GM23338 (cell line): Measurements from ENCODE around the gene OAS2. TPM values are rescaled to one million over a fixed set of nuclear protein-coding genes. Genes with fewer than 3 reads are reported as not detected.

Experiments
- ATAC-seq: fragments of 200-7000 bp; cut with Tn5 transposase; 3 replicates; pipeline ENCODE4 v1.9.1; 2020
- DNase-seq: peaks from one replicate; pipeline ENCODE4 v3.0.0-alpha.2; 2015; ENCODE audit warnings: low spot score
- H2AFZ ChIP-seq: fragments of 200-600 bp; sonication (generic); 2 replicates; pipeline ENCODE4 v1.8.0; 2016; ENCODE audit warnings: antibody characterized with exemption, mild to moderate bottlenecking, moderate library complexity
- H3F3A ChIP-seq: fragments of 200-600 bp; sonication (generic); replicated peaks from 2 replicates; pipeline ENCODE4 v1.8.0; 2017; ENCODE audit warnings: antibody characterized with exemption, mixed run types, low read depth
- H3K27ac ChIP-seq: fragments of 200-600 bp; sonication (generic); 2 replicates; pipeline ENCODE4 v1.6.1; 2016; ENCODE audit warnings: low read depth
- H3K27me3 ChIP-seq: fragments of 200-600 bp; sonication (generic); 2 replicates; pipeline ENCODE4 v1.8.0; 2016; ENCODE audit warnings: mild to moderate bottlenecking, mixed run types, moderate library complexity; ENCODE audit not compliant: insufficient read depth
- H3K36me3 ChIP-seq: fragments of 200-600 bp; sonication (generic); 2 replicates; pipeline ENCODE4 v1.8.0; 2016; ENCODE audit warnings: mild to moderate bottlenecking; ENCODE audit not compliant: insufficient read depth
- H3K4me1 ChIP-seq: fragments of 200-600 bp; sonication (generic); 2 replicates; pipeline ENCODE4 v1.8.0; 2016; ENCODE audit warnings: mild to moderate bottlenecking, moderate library complexity; ENCODE audit not compliant: insufficient read depth
- H3K4me2 ChIP-seq: fragments of 200-600 bp; sonication (generic); 2 replicates; pipeline ENCODE4 v1.7.1; 2017; ENCODE audit warnings: mixed run types
- H3K4me3 ChIP-seq: fragments of 200-600 bp; sonication (generic); 2 replicates; pipeline ENCODE4 v1.6.1; 2016; ENCODE audit warnings: mixed run types
- H3K79me2 ChIP-seq: fragments of 200-600 bp; sonication (generic); replicated peaks from 2 replicates; pipeline ENCODE4 v1.8.0; 2017; ENCODE audit warnings: mild to moderate bottlenecking; ENCODE audit not compliant: insufficient read depth
- H3K9me2 ChIP-seq: fragments of 200-600 bp; sonication (generic); 2 replicates; pipeline ENCODE4 v1.8.0; 2017; ENCODE audit not compliant: insufficient read depth
- H4K20me1 ChIP-seq: fragments of 200-600 bp; sonication (generic); replicated peaks from 2 replicates; pipeline ENCODE4 v1.8.0; 2017; ENCODE audit warnings: mild to moderate bottlenecking; ENCODE audit not compliant: insufficient read depth
- H3K27ac Mint-ChIP-seq: 2 replicates; pipeline ENCODE4 v1.8.0; 2020; ENCODE audit warnings: inconsistent platforms, mild to moderate bottlenecking, moderate library complexity, mixed read lengths
- H3K27me3 Mint-ChIP-seq: 3 replicates; pipeline ENCODE4 v1.8.0; 2022; ENCODE audit warnings: low read depth, mild to moderate bottlenecking, moderate library complexity, mixed read lengths, inconsistent platforms; ENCODE audit not compliant: insufficient read depth, poor library complexity
- H3K36me3 Mint-ChIP-seq: 3 replicates; pipeline ENCODE4 v1.8.0; 2021; ENCODE audit warnings: low read depth, mild to moderate bottlenecking, inconsistent platforms, moderate library complexity, mixed read lengths
- H3K4me1 Mint-ChIP-seq: 3 replicates; pipeline ENCODE4 v1.8.0; 2020; ENCODE audit warnings: mild to moderate bottlenecking, inconsistent platforms, mixed read lengths
- H3K4me3 Mint-ChIP-seq: 3 replicates; pipeline ENCODE4 v1.8.0; 2021; ENCODE audit warnings: moderate library complexity, mild to moderate bottlenecking, inconsistent platforms, mixed read lengths
- H3K9me3 Mint-ChIP-seq: 3 replicates; pipeline ENCODE4 v1.8.0; 2020; ENCODE audit warnings: moderate library complexity, mild to moderate bottlenecking, inconsistent platforms, mixed read lengths
- CREB1 ChIP-seq: fragments of 250-450 bp; sonication (Bioruptor Pico); IDR thresholded peaks from 2 replicates; pipeline ENCODE4 v1.5.0; 2020; ENCODE audit warnings: low read depth, mild to moderate bottlenecking, moderate library complexity
- EZH2 ChIP-seq: fragments of 200-600 bp; sonication (generic); IDR thresholded peaks from one replicate; pipeline ENCODE4 v1.8.0; 2017; ENCODE audit warnings: antibody characterized with exemption, mild to moderate bottlenecking, low read depth; ENCODE audit not compliant: unreplicated experiment
- JUNB ChIP-seq: IDR thresholded peaks from one replicate; pipeline ENCODE4 v1.6.1; 2016; ENCODE audit warnings: antibody characterized with exemption; ENCODE audit not compliant: unreplicated experiment
- NANOG ChIP-seq: IDR thresholded peaks from 2 replicates; pipeline ENCODE4 v1.6.1; 2016; ENCODE audit warnings: antibody characterized with exemption, borderline replicate concordance
- polyA plus RNA-seq: library from polyadenylated mRNA; unstranded; fragments of >200 nt; fragmentation: Nextera tagmentation; extraction: Ambion mirVana; gene quantifications from 2 replicates; pipeline ENCODE4 v1.2.1, GENCODE V29; 2016
- total RNA-seq: library from RNA; depleted of rRNA; stranded (reverse); fragments of >200 nt; shearing (Covaris generic); gene quantifications from 2 replicates; pipeline ENCODE4 v1.2.3, GENCODE V29; 2014
- TF ChIP-seq, protein P1 (sequence below): fragments of 250-450 bp; sonication (Bioruptor Pico); IDR thresholded peaks from 2 replicates; pipeline ENCODE4 v1.5.0; 2020; ENCODE audit warnings: mild to moderate bottlenecking, moderate library complexity
- TF ChIP-seq, protein P2 (sequence below): IDR thresholded peaks from 2 replicates; pipeline ENCODE4 v1.6.1; 2016; ENCODE audit warnings: antibody characterized with exemption

OAS2 gene
- total and polyA plus RNA-seq, 2 experiments from 2014 or later = 0.10 TPM; not detected in 1

DNA sequence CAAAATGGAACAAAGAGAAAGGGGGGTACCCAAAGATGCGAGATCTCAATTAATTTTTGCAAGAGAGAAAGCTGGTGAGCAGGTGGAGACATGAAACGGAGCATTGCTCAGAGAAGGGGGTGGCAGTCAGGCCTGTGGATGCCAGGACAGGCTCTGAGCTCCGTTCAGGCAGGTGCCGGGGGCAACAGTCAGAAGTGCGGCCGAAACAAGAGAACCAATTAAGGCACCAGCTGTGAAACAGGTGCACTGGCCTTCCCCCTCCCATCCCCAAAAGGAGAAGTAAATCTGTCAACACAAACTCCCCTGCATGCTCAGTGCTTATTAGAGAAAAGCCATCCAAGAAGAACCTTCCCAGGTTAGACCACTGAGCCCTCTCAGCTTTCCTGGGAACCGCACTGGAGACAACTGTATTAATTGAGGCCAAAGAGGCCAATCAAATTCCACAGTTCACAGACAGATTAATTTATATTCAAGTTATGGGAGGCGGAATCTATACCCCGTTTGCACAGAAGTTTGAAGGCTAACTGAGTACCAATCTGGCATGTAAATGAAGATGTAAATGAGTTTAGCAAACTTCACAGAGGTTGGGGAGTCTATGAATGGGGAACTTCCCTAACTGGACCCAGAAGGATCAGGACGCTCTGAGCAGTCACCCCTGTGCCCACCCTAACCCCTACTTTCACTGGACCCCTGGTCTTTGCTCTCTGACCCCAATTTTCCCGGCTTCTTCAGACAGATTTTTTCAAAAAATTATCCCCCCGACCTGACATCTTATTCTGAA, 20.9 kb downstream of the OAS2 start:
- Histone ChIP-seq H3K27me3 (no peaks in the 10 kb centered on the region), H3K4me1 (no peaks in the 10 kb centered on the region), H3F3A (no peaks in the 10 kb centered on the region), H3K9me2 (no peaks in the 10 kb centered on the region), H3K27ac (no peak overlapping the region), H3K79me2 (no peaks in the 10 kb centered on the region), H3K36me3 (no peaks in the 10 kb centered on the region), H2AFZ (no peak overlapping the region), H4K20me1 (no peaks in the 10 kb centered on the region), H3K4me2 (no peak overlapping the region), H3K4me3 (no peak overlapping the region)
- TF ChIP-seq, protein P1, sequence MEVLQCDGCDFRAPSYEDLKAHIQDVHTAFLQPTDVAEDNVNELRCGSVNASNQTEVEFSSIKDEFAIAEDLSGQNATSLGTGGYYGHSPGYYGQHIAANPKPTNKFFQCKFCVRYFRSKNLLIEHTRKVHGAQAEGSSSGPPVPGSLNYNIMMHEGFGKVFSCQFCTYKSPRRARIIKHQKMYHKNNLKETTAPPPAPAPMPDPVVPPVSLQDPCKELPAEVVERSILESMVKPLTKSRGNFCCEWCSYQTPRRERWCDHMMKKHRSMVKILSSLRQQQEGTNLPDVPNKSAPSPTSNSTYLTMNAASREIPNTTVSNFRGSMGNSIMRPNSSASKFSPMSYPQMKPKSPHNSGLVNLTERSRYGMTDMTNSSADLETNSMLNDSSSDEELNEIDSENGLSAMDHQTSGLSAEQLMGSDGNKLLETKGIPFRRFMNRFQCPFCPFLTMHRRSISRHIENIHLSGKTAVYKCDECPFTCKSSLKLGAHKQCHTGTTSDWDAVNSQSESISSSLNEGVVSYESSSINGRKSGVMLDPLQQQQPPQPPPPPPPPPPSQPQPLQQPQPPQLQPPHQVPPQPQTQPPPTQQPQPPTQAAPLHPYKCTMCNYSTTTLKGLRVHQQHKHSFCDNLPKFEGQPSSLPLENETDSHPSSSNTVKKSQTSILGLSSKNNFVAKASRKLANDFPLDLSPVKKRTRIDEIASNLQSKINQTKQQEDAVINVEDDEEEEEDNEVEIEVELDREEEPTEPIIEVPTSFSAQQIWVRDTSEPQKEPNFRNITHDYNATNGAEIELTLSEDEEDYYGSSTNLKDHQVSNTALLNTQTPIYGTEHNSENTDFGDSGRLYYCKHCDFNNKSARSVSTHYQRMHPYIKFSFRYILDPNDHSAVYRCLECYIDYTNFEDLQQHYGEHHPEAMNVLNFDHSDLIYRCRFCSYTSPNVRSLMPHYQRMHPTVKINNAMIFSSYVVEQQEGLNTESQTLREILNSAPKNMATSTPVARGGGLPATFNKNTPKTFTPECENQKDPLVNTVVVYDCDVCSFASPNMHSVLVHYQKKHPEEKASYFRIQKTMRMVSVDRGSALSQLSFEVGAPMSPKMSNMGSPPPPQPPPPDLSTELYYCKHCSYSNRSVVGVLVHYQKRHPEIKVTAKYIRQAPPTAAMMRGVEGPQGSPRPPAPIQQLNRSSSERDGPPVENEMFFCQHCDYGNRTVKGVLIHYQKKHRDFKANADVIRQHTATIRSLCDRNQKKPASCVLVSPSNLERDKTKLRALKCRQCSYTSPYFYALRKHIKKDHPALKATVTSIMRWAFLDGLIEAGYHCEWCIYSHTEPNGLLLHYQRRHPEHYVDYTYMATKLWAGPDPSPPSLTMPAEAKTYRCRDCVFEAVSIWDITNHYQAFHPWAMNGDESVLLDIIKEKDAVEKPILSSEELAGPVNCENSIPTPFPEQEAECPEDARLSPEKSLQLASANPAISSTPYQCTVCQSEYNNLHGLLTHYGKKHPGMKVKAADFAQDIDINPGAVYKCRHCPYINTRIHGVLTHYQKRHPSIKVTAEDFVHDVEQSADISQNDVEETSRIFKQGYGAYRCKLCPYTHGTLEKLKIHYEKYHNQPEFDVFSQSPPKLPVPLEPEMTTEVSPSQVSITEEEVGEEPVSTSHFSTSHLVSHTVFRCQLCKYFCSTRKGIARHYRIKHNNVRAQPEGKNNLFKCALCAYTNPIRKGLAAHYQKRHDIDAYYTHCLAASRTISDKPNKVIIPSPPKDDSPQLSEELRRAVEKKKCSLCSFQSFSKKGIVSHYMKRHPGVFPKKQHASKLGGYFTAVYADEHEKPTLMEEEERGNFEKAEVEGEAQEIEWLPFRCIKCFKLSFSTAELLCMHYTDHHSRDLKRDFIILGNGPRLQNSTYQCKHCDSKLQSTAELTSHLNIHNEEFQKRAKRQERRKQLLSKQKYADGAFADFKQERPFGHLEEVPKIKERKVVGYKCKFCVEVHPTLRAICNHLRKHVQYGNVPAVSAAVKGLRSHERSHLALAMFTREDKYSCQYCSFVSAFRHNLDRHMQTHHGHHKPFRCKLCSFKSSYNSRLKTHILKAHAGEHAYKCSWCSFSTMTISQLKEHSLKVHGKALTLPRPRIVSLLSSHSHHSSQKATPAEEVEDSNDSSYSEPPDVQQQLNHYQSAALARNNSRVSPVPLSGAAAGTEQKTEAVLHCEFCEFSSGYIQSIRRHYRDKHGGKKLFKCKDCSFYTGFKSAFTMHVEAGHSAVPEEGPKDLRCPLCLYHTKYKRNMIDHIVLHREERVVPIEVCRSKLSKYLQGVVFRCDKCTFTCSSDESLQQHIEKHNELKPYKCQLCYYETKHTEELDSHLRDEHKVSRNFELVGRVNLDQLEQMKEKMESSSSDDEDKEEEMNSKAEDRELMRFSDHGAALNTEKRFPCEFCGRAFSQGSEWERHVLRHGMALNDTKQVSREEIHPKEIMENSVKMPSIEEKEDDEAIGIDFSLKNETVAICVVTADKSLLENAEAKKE (CRISPR knock-in tag) = no peak
- TF ChIP-seq EZH2 = no peak
- no peak for TF ChIP-seq NANOG
- no peak for TF ChIP-seq CREB1
- no peak for TF ChIP-seq JUNB
- peaks cover 6% of the 10 kb centered on the region for H3K27me3 Mint-ChIP-seq
- DNase-seq (no peak), ATAC-seq (no peak)
- no peaks in the 10 kb centered on the region for H3K4me1 Mint-ChIP-seq
- no peak overlapping the region for H3K4me3 Mint-ChIP-seq
- peaks cover 3% of the 10 kb centered on the region; the same call in 2 of the 3 replicates for H3K9me3 Mint-ChIP-seq
- H3K27ac Mint-ChIP-seq = no peak overlapping the region
- H3K36me3 Mint-ChIP-seq = no peaks in the 10 kb centered on the region

DNA sequence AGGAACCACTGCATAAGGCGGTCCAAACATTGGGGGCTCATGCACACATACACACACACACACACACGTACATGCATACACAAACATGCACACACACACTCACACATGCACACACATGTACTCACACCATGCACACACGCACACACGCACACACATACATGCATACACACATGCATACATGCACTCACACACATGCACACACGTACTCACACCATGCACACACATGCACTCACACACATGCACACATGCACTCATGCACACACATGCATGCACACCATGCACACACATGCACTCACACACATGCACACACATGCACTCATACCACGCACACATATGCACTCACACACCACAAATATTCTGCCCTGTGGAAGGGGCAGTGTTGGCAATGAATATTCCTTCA, 22.1 kb downstream of the OAS2 start:
- Mint-ChIP-seq H3K36me3 (no peaks in the 10 kb centered on the region), H3K27me3 (peaks cover 6% of the 10 kb centered on the region), H3K9me3 (peaks cover 3% of the 10 kb centered on the region; the same call in 2 of the 3 replicates), H3K27ac (no peak overlapping the region), H3K4me1 (no peaks in the 10 kb centered on the region), H3K4me3 (no peak overlapping the region)
- no peaks in the 10 kb centered on the region for H3K27me3 ChIP-seq
- no peak overlapping the region for H3K4me3 ChIP-seq
- no peaks in the 10 kb centered on the region for H3F3A ChIP-seq
- H3K27ac ChIP-seq = no peak overlapping the region
- H3K4me1 ChIP-seq = no peaks in the 10 kb centered on the region
- no peak for ATAC-seq
- H3K36me3 ChIP-seq = no peaks in the 10 kb centered on the region
- H3K9me2 ChIP-seq = no peaks in the 10 kb centered on the region
- no peaks in the 10 kb centered on the region for H4K20me1 ChIP-seq
- H3K4me2 ChIP-seq = no peak overlapping the region
- DNase-seq = no peak
- H2AFZ ChIP-seq = no peak overlapping the region
- H3K79me2 ChIP-seq = no peaks in the 10 kb centered on the region
- TF ChIP-seq, protein P2, sequence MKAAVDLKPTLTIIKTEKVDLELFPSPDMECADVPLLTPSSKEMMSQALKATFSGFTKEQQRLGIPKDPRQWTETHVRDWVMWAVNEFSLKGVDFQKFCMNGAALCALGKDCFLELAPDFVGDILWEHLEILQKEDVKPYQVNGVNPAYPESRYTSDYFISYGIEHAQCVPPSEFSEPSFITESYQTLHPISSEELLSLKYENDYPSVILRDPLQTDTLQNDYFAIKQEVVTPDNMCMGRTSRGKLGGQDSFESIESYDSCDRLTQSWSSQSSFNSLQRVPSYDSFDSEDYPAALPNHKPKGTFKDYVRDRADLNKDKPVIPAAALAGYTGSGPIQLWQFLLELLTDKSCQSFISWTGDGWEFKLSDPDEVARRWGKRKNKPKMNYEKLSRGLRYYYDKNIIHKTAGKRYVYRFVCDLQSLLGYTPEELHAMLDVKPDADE = no peak
